ENCODE results near the gene SLC24A3.
A peak's percentile ranks its signal among the peaks of the same experiment; 100 is the strongest.

The SLC24A3 gene

DNA sequence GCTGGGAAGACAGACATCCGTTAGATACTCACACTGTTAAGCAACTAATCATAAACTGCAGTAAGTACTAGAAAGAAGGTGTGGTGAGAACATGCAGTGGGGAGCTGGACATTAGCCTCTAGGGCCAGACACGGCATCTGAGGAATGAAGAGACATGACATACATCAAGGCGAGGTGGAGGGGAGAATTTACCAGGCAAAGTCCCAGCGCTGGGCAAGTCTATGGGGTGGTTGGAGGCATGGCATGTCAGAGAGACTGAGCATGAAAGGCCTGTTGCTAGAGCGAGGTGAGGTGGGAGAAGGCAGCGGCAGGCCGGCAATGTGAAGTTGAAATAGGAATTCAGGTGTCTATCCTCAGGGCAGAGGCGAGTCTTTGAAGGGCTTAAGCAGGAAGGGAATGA is 31.8 kb downstream of the SLC24A3 start:
- no peak for DNase-seq

DNA sequence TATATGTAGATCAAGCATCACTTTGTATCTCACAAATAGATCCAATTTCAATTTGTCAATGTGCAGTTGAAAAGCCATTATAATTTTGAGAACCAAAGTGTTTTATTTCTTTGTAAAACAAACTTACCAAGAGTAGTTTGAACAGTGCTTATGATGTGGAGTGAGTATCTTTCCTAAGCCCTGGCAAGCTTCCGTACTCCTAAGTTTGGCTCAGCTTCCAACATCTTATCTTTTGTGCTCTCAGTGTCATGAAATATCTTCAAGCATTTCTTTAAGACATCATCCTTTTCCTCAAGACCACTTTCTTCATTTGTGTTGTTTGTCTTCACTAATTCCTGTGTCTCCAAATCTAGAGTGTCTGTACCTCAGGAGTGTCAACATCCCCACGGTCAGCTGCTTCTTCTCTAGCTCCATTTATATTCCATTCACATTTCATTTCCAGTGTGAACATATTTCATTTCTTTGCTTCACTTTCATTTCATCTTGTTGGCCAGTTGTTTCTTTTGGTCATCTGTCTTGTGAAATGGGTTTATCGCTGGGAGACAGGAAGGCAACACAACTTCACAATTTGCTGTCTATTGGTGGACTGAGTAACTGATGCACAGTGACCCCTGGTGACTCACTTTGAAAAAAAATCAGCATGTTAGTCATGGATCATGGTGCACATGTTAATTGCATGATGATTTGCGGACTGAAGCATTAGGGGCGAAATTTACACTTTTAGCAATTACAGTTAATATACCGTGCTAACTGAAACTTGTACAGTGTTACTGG is 36.9 kb downstream of the SLC24A3 start:
- no peak for DNase-seq

DNA sequence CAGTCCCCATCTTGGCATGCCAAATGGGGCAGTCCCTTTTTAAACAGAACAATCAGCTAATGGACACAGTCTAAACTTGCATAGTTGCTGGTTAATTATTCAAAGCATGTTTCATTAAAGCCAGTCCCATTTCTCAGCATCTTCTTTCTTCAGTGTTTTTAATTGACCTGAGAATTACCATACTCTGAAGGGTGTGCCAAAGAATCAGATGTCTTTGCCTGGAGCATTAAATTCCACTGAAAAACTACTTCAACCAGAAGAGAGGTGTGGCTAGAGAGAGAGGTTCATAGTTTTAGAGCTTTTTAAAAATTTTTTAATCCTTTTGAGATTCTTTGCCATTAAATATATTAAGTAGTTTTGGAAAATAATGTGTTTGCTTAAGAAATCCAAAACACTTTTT is 37.9 kb downstream of the SLC24A3 start:
- no peak for DNase-seq

DNA sequence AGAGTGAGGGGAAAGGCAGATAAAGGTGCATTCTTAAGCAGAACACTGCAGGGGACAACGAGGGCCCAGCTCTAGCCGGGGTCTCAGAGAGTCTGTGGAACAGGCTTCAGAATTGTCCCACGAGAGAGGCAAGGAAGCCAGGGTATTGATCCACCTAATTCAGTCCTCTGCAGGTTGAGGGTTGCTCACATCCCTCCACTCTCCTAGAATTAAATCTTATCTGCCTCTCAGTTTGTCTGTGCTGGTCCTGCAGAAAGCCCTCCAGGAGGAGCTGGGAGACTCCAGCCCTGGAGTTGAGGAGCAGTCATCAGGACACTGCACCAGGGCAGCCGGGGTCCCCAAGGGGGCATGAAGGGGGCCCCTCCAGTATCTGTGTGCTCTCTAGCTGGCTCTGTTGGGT is 39.1 kb downstream of the SLC24A3 start:
- DNase-seq, result no peak

DNA sequence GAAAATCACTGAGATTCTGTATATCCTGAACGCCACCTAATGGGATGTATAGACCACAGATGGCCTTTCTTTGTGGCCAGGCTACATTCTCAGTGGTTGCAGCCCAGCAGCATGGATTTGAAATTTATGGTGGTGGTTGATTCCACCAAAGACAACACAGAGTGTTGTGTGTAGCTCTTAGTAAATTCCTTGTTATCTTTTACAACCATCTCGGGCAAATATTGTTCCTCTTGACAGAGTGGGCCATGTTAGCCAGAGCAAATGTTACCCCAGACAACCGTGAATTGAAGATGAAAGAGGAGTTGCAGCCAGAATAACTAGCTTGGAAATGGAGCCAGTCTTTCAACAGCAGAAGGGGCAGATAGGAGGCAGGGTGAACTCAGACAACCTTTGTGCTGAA is 39.5 kb downstream of the SLC24A3 start:
- no peak for DNase-seq

DNA sequence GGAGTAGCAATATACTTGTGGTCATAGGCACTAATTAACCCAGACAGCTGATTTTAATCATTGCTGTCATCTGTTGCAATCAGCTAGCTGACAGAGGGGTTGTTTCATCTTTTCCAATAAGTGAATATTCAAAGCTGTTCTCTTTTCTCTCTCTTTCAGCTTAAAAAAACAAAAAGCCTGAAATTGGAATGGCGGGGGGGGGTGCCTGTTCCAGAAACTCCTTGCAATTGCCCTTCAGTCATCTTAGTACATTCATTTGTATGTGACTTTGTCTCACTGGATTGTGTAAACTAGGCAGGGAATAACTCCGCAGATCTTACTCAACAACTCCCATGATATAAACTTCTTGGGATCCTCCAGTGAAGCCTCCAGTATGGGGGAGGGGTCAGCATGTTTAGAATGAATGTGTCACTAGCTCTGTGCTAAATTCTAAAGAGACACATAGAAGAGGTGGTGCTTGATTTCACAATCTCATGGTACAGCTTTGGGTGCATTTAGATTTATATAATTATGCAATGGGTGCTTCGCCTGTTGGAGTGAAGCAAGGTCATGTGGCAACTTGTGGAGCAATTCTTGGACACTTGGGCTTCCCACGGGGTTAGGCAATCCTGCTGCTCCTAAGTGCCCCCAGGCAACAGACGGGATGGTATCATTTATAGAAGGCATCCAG is 40.1 kb downstream of the SLC24A3 start:
- peak; percentile 49 for DNase-seq

DNA sequence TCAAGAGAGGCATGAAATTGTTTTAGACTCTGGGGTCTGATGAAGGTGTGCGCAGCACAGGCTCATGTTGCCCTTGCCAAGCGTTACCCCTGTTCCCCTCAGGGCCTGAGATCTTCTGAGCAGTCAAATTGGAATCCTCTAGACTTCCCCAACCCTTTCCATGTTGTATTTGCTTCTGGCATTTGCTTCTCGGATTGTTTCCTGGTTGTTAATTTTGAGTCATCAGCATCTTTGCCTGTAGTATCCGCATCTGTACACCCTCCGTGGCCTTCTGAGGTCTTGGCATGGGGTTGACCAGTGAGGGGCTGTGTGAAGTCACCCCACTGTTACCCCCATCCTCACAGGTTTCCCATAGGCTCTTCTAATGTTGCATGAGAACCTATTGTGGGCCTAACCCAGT is 40.9 kb downstream of the SLC24A3 start:
- DNase-seq, result no peak

DNA sequence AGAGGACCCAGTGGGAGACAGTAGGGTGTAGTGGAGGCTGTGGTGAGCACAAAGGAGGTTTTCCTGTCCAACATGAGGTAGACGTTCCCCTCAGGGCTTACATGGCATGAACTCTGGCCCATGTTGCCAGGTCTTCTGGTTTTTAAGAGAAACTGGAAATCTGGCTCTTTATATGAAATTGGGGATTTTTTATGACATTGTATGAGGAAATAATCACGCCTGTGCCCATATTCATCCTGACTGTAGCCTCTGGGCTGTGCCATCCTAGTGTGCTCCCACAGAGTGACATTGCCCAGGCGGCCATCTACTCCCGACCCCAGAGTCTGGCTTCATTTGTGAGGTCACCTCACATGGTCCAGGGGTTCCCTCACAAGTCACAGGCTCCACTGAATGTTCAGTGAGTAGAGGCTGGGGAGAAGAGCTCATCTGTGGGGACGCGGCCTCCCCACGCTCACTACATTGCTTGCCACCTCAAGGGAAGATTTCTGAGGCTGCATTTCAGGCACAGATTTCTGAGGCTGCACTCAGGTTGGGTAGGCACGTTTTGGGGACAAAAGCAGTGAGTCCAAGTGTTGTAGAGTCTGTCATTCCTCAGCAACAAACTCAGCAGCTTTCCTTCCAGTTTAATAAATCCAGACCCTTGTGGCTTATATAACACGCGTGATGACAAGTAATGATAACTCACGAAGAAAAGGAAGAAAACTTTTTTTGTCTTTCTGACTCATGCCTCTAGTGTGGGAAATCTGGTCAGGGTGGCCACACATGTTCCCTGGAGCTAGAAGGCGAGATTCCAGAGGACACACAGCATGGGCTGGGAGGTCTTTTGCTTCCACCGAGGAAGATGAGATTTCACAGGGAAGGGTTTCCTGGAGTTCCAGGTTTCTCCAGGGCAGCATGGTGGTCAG is 41.7 kb downstream of the SLC24A3 start:
- DNase-seq, result no peak

DNA sequence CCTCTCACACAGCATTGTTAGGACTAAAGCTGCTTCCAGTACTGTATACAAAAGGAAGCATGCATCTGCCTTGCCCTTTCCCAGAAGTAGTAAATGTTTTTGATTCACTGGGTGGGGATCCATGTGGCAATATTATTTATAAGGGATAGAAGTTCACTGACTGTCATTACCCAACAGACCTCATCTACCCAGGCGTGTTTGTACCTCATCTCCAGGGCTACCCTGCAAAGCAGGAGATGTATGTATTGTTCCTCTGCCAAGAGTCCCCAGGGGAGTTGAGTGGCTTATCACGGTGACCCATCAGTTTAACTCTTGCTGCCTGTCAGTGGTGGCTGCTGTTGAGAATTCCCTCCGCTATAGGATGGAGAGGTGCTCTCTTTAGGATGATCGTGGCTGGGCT is 42.5 kb downstream of the SLC24A3 start:
- DNase-seq, result no peak

DNA sequence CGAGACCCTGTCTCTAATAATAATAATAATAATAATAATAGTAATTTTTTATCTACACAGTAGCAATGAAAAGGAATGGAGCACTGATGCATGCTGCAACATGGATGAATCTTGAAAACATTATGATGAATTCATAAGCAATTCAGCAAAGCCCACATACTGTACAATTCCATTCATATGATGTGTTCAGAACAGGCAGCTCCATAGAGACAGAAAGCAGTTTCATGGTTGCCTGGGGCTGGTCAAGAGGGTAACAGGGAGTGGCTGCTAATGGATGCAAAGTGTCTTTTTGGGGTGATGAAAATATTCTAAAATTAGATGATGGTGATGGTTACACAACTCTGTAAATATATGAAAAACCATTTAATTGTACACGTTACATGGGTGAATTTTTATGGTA is 43.6 kb downstream of the SLC24A3 start:
- no peak for DNase-seq

DNA sequence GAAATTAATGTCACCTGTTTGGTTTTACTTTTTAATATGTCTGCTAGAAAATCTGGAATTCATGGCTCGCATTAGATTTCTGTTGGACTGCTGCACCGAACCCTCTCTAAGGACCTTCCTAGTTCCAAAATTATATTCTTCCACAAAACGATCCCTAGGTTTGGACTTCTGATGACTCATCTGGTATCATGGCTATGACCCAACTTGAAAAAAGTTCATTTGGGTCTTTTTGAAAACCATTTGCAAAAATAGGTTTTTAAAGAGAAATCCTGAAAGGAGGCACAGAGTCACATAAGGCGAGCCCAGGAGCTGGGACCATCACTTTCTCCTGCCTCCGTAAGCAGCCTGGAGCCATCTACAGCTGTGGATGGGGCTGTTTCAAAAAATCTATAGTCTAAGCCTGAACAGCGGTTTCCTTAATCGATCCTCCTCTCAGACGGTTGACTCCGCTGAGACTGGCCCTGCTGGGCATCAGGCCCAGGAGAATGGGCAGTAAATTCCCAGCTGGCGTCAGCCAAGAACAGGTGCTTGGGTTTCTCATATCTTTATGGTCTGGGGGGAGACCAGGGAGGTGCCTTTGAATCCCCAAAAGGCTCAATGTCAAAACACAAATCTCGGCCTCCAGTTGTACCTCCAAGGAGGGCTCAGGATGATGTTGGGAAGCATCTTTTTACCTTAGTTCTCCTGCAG is 44.6 kb downstream of the SLC24A3 start:
- DNase-seq, result no peak

DNA sequence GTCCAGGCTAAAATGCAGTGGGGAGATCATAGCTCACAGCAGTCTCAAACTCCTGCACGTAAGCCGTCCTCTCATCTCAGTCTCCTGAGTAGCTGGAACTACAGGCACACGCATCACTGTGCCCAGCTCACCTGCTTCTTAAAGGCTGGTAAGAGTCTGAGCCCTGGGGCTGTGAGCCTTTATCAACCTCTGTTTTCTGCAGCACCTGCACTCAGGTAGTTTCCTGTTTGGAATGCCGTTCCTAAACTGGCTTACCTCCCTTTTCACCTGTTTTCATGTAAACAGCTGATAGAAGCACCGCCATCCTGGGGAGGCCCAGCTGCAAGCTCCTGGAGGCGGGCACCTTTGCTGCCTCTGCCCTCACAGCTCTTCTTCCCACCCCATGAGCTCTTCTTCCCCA is 45.4 kb downstream of the SLC24A3 start:
- no peak for DNase-seq

DNA sequence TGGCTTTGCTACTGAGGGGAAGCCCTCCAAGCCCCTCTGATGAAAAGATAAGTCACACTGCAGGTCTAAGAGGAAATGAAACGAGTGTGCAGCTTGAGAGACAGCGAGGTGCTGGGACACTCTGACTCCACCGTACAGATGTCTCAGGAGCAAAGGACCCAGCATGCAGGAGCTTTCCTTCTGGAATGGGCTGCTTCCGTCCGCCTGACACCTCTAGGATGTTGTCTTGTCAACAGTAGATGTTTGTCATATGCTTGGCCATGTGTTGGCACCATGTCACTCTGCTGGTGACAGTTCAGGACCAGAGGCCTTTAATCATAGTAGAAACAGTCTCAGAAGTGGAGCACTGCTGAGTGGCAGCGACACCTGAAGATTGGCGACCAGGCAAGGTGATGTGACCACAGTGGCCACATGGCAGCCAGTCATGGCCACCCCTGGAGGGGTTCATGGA is 46.7 kb downstream of the SLC24A3 start:
- no peak for DNase-seq

DNA sequence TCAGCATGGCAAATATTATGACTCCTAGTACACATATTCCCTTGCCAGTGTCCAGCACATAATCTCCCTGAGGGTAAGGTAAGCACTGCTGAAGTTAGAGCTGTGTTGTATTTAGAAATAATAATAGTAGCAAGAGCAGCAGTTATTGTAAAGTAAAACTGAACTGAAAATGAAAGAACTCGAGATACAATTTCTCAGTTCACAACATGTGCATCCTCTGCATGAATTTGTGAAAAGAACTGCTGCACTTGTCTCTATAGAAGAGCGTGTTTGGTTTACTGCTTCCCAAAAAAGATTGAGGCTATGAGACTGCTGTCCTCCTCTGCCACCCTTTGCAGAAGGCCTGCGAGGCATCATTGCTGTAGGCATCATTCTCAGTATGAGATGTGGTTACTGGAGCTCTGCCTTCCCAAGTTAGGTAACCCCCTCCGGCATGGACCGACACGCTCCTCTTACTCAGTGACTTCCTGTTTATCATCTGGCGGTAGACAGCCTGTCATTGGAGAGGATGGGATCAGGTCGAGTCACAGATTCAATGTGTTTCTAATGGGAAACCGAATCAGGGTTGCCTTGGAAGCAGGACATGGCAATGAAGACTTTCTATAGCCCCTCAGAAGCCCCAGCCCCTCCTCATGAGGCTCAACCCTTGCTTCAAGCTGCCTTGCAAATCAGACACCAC is 48.1 kb downstream of the SLC24A3 start:
- no peak for DNase-seq

DNA sequence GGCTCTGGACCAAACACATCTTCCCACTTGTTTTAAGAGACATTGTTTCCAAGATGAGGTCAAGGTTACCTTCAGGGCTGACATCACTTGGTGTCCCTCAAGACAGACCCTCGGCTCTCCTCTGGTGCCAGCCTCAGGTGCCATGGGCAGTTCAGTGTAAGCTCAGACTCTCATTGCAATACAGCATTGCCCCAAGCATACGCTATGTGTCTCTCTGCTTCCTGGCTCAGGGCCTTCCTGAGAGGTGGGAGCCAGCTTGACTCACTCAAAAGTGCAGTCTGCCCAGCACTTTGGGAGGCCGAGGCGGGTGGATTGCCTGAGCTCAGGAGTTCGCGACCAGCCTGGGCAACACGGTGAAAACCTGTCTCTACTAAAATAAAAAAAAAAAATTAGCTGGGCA is 51.7 kb downstream of the SLC24A3 start:
- no peak for DNase-seq

DNA sequence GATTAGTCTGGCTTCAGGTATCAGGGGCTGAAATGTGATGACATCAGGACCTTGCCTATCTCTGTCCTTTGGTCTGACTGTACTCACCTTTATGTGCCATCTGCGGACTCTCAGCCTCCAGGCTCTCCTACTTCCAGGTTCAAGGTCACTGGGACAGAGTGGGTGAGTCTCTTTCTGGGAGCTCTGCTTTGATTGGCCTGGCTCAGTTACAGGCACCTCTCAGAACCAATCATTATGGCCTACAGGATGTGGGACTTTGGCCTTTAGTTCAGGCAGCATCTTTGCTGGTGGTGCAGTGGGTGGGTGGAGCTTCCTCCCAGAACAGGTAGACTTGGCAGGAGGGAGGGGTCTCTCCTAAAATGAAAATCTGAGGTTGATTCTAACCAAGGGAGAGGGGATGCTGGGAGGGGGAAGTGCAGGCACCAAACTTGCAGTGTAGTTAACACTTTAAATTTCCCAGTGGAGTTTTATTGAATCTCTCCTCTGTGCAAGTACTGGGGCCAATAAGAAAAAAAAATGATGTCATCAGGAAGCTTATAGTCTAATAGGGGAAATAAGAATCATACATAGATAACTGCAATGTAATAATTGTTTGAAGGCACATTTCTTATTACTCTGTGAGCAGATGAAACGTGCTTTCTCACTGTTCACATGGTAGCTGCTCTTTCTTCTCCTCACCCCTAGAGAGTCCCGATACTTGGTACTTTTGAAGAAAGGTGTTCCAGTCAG is 53.4 kb downstream of the SLC24A3 start:
- DNase-seq, result no peak

DNA sequence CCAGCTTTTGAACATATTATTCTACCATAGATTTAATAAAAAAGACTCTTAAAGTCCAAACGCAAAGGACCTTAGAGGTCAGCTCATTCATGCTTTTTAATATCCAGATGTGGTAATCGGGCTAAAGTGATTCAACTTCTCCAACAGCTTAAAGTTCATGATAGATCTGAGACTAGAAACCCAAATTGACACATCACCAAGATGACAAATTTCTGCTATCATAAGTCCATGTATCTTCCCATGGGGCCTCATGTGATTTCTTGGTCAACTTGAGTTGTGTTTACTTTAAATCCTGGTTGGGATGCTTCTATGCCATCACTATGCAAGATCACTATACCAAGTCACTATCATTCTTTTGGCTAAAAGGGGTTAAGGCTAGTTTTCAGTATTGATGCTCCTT is 56.0 kb downstream of the SLC24A3 start:
- DNase-seq, result no peak

DNA sequence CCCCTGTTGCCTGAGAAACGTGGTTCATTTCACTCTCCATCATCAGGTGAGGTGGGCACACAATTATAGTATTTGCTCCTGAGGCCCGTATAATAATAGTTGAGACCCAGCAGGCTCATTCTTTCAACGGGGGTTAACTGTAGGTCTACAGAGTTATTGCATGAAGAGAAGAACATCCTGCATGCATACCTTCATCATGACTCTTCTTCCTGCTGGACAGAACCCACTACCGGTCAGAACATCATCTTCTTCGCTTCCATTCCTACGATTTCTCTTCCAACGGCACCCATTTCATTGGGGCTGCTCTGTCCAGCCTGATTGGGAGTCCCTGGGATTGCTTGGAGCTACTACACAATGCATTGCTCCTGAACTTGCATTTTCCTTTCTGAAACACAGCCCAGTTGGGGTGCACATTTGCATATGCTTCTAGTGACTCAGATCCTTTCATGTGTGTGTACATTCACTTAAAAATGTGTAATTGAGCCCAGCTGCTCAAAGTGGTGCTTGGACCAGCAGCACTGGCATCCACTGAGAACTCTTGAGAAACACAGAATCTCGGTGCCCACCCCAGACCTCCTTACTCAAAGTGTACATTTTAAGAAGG is 57.4 kb downstream of the SLC24A3 start:
- no peak for DNase-seq

DNA sequence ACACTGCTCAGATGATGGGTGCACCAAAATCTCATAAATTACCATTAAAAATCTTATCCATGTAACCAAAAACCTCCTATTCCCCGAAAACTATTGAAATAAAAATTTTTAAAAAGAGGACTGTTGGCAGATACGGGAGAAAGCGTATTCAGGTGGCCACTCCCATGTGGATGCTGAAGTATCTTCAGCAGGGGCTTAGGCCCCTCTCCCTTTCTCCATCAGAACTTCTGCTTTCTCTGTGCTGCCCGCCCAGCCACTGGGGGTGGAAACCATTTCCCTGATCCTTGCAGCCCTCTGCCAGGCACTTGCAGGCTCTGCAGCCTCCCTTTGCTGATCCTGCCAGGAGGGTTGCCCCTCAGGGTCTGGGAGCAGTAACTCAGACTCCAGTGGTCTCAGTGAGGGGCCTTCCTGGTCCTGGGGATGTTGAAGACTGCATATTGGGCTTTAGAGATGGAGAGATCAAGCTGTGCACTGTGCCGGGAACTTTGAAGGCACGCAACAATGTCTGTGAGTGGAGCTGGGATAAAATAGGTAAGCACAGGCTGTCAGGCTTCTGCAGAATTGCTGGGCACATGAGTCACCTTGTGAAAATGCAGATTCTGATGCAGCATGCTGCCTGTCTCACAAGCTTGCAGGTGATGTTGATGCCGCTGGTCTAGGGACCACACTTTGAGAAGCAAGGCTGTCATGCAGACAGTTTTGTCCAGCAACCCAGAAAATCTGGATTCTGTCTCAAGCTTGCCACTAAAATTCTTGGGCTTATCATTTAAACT is 59.6 kb downstream of the SLC24A3 start:
- DNase-seq, result no peak

DNA sequence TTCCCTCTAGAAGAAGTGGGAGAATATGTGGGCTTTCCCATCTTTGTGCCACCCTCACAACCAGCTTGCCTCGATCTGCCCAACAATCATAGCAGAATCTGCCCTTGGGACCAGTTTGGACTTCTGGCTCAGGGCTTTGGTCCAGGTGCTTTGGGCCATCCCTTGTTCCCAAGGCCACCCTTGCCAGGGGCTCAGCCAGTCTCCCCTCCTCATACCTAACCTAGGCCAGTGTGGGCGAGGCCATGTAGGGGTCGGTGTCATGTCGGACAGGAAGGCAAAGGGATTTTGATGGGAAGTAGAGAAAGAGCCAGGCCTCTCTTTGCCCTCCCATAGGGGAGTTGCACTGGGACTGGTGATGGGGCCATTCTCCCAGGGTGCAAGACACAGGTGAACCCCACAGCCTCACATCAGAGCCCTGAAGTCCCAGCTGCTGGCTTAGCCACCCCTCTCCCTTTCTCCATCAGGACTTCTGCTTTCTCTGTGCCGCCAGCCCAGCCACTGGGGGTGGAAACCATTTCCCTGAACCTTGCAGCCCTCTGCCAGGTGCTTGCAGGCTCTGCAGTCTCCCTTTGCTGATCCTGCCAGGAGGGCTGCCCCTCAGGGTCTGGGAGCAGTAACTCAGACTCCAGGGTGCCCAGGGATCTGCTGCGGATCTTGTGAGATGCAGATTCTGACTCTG is 60.7 kb downstream of the SLC24A3 start:
- DNase-seq, result no peak
